HG02943 (cell line): ENCODE measurements around the gene HCAR2.
"Not testable (repeated sequence)": the region's sequence is repeated elsewhere in the genome, so short reads cannot be mapped to it uniquely, and the experiment has no call there.

Experiments
- ATAC-seq: cut with Tn5 transposase; IDR thresholded peaks from one replicate; pipeline ENCODE4 v1.9.1; 2021; ENCODE audit warnings: mild to moderate bottlenecking, low read depth, moderate library complexity; ENCODE audit not compliant: unreplicated experiment

HCAR2 gene

GRCh38 chr12:122702890-122703611, at the start of gene HCAR2:
HCAR2 (minus strand) TSS chr12:122703357; CDS start chr12:122703283, 74 bp downstream.
- ATAC-seq: not testable (repeated sequence)

DNA sequence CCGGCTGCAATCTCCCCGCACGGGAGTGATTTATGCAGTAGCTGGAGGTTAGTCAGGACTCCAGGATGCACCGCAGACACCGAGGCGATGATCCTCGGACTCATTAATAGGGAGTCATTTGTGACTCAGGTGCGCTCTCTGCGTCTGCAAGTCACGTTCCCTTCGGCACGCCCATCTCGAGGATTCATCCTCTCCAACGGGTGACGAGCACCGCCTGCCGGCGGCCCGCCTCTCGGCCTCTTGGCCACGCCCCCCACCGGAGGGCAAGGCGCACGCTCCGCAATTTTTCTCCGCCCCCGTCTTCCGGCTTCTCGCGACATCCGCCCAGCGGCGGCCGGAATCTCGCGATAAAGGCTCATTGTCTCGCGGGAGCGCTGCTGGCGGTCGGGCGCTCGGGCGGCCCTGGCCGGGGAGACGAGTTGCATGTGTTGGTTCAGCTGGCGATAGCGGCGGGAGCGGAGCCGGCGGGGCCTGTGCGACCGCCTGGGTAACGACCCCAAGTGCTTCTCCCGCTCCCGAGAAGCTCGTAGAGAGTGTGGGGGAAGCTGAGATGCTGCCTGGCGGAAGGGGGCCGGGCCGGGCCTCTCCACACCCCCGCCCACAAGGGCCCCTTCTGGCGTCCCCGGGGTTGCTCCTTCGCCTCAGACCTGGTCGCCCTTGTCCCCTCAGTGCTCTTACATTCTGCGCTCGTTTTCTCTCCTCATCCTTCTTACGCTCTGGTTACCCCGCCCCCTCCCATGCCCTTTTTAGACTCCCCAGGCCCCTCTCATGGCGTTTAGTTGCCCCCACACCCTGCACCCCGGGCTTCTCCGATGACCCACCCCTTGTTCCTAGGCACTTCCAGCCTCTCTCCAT, 49.5 kb upstream of the HCAR2 start, which contains the start of gene DENR:
DENR (plus strand) TSS at position 361 of the 855 bp plus-strand sequence. CDS start 878 bp downstream, outside the sequence.
- peak; percentile 90 for ATAC-seq

- not testable (repeated sequence) for ATAC-seq
Measured at GRCh38 chr12:122750781-122751515, 47.8 kb upstream of the HCAR2 start.

DNA sequence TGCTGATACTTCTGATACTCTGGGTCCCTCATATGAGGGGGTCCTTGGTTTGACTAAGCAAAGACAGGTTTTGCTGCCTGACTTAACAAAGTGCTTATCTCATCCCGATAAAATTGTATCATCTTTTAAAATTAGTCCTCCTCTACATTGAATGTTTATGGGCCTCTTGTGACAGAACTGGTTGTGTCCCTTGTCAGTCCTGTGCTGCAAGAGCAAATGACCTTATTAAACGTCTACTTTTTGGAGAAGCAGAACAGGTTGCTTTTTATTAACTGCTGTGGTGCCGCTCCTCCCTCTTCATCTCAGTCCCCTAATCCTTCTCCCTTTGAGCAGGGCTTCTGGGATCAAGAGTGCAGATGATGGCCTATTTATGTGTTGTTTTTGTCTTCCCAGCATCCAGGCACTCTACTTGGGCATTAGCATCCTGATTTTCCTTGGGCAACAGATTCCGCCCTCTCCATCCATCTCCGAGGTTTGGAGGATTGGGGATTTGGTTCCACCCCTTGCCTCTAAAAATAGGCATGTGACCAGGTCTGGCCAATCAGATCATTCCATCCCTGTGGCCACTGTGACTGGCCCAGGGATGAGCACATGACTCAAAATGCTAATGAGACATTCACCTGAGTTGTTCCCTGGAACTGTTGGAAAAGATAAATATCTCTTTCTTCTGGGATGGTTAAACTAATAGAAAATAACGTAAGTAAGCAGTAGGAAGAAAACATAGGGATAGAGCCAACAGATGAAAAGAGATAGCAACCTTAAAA, 46.6 kb upstream of the HCAR2 start:
- ATAC-seq: no peak

GRCh38 chr12:122747224-122748135, 44.3 kb upstream of the HCAR2 start:
- ATAC-seq: no peak

GRCh38 chr12:122743895-122744525, 40.9 kb upstream of the HCAR2 start:
- no peak for ATAC-seq

GRCh38 chr12:122740351-122740750, 37.2 kb upstream of the HCAR2 start:
- ATAC-seq: no peak

GRCh38 chr12:122738571-122738970, 35.4 kb upstream of the HCAR2 start:
- ATAC-seq: no peak

DNA sequence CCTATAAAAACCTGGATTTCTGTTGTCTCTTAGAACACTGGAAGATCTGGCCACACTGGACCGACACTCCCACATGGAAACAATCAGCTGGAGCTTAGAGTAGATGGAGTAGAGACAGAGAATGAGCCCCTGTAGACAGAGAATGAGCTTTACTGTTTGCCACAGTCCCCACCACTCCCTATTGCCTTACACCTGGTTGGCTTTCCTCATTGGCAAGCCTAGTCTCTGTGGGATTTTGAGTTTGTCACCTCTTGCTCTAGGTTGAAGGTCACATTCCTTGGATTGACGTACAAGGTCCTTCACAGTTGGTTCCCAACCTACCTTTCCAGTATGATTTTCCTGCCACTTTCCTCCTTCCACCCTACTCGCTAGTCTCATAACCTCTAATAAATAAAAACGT, 29.5 kb upstream of the HCAR2 start:
- ATAC-seq: no peak

- no peak for ATAC-seq
Measured at GRCh38 chr12:122732170-122732569, 29.0 kb upstream of the HCAR2 start.

DNA sequence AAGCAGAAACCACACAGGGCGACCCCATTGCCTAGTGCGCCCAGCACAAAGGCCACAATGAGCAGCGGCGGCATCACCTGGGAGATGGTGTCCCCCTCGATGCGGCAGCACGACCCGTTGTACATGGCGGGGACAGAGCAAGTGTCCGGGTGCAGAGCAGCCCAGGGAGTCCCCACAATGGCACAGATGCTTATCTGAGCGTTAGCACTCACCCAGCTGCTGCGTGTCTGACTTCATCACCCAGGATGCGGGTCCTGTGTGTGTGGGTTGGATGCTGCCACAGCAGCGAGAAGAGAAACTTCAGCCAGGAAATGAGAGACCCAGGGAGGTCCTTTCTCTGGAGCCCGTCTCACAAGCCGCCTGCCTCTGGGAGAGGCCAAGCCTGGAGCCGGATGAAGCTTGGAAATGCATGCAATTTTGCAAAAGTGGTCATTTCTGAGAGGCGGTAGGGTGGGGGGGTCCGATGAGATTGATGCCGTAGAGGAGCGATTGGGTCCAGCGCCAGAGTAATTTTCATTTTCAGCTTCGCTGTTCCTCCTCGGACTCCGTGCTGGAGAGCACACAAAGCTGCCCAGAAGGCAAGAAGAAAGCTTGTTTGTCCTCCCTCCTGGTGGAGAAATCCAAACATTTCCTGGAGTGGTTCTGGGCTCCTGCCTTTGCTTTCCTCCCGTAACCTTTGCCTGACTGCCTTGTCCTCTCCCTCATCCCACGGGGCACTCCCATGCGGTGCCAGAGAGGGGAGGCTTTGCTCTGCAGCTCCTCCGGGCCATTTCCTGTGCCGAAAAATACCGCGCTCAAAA, 27.3 kb upstream of the HCAR2 start, which contains the start of gene HCAR1:
HCAR1 (minus strand) TSS at position 630 of the 800 bp plus-strand sequence; CDS start at position 125, 505 bp downstream.
- ATAC-seq: no peak

DNA sequence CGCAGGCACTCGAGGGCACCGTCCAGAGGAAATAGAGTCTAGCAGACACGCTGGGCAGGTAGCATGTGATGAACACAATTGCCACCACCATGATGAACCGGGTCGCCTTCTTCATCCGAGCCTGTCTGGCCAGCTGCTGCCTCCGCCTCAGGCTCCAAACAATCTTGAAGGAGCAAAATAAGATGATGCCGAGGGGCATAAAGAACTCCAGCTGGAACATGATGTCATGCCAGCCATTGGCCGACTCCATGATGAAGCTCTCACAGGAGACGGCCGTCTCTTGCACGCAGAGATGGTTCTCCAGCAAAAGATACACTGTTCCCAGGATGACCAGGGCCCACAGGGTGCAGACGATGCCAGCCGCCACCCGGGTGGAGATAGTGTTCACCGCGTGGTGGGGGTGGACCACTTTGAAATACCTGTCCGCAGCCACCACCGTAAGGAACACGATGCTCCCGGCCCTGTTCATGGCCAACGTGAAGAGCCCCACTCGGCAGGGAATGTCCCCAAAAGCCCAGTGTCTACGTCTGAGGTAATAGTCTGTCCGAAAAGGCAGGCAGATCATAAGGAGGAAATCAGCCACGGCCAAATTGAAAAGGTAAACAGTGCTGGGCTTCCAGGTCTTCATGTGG, 26.5 kb upstream of the HCAR2 start:
- no peak for ATAC-seq

DNA sequence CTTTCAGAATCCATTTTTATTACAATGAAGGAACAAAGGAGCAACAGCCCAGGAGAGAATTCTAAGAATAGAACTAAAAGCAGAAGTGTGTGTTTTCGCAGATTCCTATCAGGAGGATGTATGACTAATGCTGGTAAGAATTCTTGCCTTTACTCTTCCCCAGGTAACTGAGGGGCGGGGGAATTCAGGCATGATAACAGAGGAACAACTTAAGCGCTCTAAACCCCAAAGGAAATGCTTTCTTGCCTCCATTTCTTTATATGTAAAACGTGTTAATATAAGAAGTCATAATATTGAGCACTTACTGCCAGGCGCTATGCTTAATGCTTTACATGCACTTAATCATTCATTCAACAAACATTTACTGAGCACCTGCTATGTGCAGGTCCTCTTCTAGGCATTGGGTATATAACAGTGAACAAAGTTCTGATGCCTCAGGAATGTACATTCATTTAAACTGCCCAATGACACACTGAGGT, 23.0 kb upstream of the HCAR2 start:
- no peak for ATAC-seq

DNA sequence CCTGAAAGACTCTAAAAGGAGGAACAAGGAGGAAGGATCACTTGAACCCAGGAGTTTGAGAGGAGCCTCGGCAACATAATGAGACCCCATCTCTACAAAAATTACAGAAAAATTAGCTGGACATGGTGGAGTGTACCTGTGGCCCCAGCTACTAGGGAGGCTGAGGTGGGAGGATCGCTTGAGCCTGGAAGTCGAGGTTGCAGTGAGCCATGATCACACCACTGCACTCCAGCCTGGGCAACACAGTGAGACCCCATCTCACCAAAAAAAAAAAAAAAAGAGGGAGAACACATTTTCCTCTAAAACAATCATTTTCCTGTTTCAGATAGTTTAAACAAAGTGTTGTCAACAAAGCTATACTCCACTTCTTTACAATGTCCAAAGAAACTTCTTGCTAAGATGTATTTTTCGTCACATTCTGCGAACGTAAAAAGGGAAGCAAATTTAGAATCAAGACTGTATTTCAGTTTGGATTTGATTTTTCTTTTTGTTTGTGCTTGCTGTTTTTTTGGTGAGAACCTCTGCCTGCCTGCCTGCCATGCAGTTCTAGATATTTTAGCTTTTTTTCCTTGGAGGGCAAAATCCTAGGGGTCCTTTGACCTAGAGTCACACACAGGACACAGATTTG, 22.4 kb upstream of the HCAR2 start:
- ATAC-seq: no peak

- no peak for ATAC-seq
Measured at GRCh38 chr12:122724641-122725243, 21.6 kb upstream of the HCAR2 start.

DNA sequence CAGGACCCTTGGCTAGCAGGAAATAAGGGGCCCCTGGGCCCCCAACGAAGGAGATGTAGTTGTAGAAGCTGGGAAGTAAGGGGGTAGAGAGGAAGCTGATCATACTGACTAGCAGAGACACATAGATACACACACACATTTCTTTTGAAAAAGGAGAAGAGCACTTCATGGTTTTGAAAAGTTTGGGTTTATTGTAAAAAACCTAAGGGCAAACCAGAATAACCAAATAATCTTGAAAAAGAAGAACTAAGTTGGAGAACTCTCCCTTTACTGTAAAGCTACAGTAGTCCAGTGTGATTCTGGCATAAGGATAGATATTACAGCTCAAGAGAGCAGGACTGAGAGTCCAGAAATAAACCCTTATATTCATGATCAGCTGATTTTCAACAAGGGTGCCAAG, 19.2 kb upstream of the HCAR2 start:
- ATAC-seq: no peak
